Endothelial cell of umbilical vein (primary cell): ENCODE measurements around the gene SYNGR3.

Experiments used
- CTCF ChIP-seq, 2 donors: IDR thresholded peaks; 1 replicate in 1 of 2; 2 replicates in 1 of 2; pipeline ENCODE4 v1.5.1; 2011; ENCODE audit warnings: low read length in 2 of 2, mild to moderate bottlenecking in 2 of 2, moderate library complexity in 2 of 2, control low read depth in 1 of 2, inconsistent platforms in 1 of 2, low read depth in 1 of 2; ENCODE audit not compliant: insufficient read depth in 1 of 2; ENCODE audit errors: extremely low read depth in 1 of 2
- MAX ChIP-seq: IDR thresholded peaks from 2 replicates; pipeline ENCODE4 v1.6.1; 2011; ENCODE audit not compliant: insufficient read depth, insufficient read length
- POLR2A ChIP-seq: IDR thresholded peaks from 2 replicates; pipeline ENCODE4 v1.6.1; 2012; ENCODE audit warnings: low read depth, mild to moderate bottlenecking, control low read depth, low read length
- POLR2AphosphoS5 ChIP-seq: IDR thresholded peaks from 2 replicates; pipeline ENCODE4 v1.6.1; 2012; ENCODE audit warnings: low read depth, mild to moderate bottlenecking, control low read depth, low read length, moderate library complexity; ENCODE audit not compliant: insufficient read depth

GRCh38 chr16:1964506-1965395 lies 25.0 kb upstream of the SYNGR3 start, which contains the start of gene RPS2:
- TF ChIP-seq POLR2AphosphoS5 (peak; percentile 100), POLR2A (peak; percentile 100), MAX (peak; percentile 81), CTCF (IDR thresholded peaks at IDR 0.05; ENCODE audit: extremely low read depth in 1 of 2, insufficient read depth in 1 of 2, low read depth in 1 of 2, low read length in 2 of 2) (no peak)
